GM21717 (cell line): ENCODE data around the gene RADIL.

Experiments
- ATAC-seq: cut with Tn5 transposase; IDR thresholded peaks from one replicate; pipeline ENCODE4 v1.9.1; 2021; ENCODE audit warnings: mild to moderate bottlenecking, moderate library complexity; ENCODE audit not compliant: unreplicated experiment

Gene RADIL

DNA sequence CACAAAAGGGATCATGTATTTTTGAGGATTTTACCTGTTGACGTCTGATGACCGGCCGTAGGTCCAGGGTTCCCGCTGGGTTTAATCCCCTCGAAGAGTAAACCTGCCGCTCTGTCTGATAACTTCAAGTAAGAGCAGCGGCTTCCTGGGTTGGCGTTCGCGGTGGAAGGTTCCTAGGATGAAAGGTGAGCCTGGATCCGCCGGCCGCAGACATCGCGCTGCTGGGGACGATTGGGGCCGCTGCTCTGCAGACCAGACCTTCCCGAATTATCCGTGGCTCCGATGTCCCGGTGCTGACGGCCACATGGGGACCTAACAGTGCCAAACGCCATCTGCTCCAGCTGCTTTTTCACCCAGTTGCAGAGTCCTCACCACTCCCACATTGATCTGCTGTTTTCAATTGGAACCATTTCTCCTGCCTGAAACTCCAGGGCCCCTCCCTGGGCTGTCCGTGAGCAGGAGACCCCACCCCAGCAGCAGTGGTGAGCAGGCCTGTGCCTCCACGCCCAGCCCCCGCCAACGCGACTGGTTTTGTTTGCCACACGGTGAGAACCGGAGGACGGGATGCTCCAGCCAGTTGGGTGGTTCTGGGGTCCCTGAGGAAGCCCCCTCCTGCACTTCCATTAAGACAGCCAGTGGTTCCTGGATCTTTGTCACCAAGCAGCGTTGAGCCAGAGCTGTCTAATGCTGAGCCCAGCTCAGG, 120.3 kb downstream of the RADIL start:
- no peak for ATAC-seq

DNA sequence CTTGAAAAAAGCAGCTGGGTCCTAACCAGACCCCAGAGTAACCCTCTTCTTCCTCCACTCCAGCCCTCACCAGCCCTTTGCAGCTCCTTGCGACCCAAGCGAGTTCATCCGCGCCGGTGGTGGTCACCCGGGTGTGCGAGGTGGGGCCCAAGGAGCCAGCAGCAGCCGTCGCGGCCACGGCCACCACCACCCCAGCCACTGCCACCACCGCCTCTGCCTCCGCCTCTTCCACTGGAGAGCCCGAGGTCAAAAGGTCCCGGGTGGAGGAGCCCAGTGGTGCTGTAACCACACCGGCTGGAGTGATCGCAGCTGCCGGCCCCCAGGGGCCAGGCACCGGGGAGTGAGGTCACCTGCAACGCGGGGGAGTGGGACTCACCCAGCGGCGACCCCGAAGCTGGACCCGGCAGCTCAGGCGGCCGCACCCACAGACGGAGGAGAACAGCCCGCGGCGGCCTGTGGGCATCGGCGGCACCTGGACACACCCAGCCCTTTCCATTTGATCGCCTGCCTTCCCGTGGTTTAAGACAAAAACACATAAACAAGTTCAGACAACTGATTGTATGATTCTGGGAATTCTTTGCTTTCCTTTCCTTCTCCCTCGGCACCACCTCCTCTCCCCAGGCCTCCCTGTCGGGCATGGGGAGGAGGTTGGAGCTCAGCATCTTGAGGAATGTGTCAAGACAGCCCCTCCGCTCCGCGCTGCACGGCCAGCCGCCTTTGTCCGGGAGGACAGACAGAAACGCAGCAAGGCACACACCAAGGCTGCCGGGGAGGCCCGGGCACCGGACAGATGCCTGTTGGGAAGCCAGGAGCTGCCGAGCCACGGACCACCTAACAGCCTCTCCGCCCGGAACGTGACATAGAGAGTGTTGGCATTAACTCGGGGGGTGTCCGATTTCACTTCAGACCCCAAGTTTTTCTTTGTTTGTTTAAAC, 121.1 kb downstream of the RADIL start:
- ATAC-seq: no peak

DNA sequence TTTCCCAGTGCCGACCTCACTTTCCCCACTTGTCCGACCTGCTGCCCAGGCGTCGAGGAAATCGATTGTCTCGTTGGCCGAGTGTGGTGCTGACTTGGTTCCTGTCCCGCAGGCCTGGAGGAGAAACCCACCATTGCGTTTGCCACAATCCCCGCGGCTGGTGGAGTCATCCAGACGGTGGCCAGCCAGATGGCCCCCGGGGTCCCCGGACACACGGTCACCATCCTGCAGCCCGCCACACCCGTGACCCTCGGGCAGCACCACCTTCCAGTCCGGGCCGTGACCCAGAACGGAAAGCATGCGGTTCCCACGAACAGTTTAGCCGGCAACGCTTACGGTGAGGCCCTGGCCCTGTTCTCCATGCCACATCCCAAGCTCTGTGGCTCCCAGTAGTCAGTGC, 122.6 kb downstream of the RADIL start:
- ATAC-seq: no peak

DNA sequence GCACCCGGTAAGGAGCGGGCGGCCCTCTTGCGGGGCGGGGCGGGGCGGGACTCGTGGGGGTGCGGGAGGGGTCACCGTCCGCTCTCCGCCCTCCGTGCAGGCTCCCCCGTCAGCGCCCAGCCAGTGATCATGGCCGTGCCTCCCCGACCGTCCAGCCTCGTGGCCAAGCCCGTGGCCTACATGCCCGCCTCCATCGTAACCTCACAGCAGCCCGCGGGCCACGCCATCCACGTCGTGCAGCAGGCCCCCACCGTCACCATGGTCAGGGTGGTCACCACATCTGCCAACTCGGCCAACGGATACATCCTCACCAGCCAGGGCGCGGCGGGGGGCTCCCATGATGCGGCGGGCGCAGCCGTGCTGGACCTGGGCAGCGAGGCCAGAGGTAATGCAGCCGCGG, 124.3 kb downstream of the RADIL start:
- ATAC-seq: no peak

DNA sequence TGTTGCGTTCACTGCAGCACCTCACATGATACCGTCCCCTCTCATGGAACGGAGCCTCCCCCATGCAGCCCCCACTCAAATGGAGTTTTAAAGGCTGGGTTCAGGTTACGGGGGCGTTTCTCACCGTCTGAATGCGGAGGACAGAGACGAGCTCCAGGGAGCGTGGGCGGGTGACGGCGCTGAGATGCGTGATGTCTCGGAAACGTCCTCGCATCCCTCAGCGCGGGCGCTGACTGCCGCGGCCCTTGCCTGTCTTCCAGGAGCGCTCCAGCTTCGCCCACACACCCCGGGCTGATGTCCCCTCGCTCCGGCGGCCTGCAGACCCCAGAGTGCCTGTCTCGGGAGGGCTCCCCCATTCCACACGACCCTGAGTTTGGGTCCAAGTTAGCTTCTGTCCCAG, 124.7 kb downstream of the RADIL start:
- no peak for ATAC-seq

DNA sequence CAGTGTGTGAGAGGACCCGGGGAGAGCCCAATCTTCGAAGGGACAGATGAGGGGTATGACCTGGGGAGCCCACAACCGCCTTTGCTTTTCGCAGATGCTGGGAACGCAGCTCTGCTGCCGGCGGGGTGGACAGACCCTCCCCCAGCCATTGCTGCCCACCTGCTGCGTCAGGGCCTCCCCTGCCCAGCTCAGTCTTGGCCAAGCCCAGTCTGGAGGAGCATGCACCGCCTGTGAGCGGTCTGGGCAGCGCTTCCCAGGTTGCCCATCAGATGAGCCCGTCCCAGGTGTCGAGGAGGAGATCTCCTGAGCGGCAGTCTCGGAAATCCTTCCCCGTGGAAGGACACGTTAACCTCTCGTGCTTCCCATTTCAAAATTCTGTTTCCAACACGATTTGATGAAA, 125.4 kb downstream of the RADIL start:
- no peak for ATAC-seq

DNA sequence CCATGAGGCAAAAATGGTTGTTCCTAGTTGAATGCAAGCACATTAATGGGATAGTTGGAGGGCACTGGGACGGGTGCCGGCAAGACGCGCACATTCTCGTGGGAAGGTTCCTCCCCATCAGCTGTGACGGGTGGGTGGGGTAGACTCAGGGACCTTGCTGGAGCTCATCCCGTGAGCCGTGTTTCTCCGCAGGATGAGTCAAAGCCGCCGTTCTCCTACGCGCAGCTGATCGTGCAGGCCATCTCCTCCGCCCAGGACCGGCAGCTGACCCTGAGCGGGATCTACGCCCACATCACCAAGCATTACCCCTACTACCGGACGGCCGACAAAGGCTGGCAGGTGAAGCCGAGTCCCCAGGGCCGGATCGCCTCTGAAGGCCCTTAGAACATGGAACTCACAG, 128.5 kb downstream of the RADIL start:
- no peak for ATAC-seq

DNA sequence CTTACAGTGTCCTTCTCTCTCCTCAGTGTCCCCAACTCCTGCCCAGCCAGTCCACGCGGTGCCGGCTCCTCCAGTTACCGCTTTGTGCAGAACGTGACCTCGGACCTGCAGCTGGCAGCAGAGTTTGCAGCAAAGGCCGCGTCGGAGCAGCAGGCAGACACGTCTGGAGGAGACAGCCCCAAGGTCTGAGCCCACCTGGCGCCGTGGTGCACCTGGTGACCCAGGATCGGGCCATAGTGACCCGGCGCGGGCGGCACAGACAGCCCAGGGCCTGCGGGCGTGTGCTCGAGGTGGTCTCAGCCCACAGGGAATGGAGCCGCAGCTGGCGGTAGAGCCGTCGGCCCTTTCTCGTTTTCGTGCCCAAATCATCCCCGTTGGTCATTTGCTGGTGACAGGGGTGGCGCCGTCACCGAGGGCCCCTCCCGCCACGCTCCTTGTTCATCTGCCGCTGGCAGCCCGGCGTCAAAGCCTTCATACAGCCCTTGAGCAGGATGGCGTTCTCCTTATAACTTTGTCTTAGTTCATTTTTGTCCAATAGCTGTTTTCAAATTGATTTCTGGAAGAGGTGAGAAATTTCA, 129.0 kb downstream of the RADIL start:
- no peak for ATAC-seq

DNA sequence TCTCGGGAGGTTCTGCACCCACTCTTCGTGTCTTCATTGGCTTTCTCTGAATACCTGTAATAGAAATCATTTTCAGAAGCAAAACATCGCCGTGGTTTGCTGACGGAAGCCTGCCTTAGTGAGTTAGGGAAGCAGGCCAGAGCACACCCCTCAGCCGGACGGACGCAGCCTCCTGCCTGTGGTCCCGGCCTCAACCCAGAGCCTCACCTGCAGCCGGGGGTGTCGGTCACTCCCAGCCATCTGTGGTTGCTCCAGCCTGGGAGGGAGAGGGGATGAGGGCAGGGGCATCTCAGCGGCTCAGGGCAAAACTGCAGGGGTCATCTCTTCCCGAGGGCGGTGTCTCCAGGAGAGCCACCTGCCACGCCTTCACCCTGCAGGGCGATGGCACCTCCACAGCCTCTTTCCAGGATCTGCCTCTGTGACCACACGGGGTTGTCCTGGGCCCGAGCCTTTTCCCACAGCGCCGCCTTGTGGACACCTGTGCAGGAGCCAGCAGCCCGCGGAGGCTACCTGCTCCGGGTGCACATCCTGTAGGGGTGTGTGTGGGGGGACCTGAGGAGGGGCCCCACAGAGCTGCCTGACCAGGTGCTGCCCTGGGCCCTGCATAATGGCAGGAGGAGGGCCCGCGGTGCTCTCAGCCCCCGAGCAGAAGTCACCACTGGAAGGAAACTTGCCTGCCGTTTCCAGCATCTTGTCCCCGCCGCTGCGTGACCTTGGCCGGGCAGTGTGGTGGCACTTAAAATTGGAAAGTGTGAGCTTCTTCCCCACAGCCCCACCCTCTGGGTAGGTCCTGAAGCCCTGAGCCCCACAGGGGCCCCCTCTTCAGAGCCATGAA, 129.7 kb downstream of the RADIL start:
- ATAC-seq: peak; percentile 76

DNA sequence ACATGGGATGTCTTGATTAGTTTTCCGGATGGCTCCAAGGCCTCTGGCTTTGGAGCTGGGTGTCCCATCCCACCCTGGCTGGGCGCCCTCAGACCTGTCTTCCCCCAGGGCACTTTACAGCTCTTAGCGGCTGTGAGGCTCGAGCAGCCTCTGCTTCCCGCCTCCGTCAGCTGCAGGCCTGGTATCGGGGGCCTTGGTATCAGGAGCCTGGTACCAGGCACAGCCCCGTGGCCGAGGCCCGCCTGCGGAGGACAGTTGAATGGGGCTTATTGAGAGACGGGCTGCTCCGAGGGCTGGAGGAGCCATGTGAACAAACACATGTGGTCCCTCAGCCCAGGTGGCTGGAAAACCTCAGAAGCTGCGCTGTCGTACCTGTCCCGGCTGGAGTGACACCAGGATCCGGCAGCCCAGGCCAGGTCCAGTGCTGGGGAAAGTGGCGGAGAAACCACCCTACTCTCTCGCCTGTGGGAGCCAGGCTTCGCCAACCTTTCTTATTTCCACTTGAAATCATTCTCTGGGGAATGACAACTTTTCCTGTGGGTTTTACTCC, 132.0 kb downstream of the RADIL start:
- ATAC-seq: no peak

DNA sequence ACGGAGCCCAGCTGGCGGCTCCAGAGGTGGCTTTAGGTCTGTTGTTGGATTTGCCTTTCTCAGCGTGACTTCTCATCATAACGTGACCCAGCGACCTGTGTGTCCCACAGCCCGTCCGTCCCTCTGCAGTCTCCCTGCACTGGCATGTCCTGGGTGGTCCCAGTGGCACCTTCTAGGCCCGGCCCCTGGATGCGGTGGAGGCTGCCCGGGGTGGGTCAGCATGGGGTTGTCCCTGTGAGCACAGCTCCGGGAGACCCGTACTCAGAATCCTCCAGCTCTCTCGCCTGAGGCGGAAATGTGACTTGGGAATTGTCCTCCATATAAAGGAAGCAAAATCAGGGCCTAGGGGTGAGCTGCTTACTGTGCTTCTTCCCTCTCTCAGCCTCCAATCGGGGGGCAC, 133.7 kb downstream of the RADIL start:
- no peak for ATAC-seq

DNA sequence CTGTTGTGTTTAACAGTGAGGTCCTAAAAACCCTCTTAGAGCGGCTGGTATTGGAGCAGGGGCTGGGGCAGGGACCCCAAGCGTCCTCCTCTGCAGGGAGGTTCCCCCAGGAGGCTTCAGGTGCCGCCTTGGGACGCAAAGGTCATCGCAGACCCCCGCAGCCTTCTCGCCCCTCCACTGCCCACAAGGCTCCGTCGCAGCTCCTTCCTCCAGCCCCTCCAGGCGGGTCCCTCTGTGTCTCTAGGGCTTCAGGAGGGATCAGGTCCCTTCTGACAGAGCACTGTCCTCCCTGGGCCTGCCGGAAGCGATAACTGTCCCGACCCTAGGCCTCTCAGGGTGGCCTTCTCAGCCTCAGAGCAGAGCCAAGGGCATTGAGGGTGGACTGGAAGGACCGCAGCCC, 134.2 kb downstream of the RADIL start:
- ATAC-seq: no peak
